Heart left ventricle (tissue), 13 donors: ENCODE measurements around the gene TFEB.

ENCODE experiments used
- POLR2A ChIP-seq, 2 donors: fragments of 450-650 bp; IDR thresholded peaks; one replicate each; pipeline ENCODE4 v1.6.1; 2017; ENCODE audit warnings: antibody characterized with exemption in 2 of 2, mild to moderate bottlenecking in 2 of 2, moderate library complexity in 2 of 2
- TF ChIP-seq, protein P1 (sequence below), 12 donors: fragments of 200-600 bp; sonication (generic) in 4 of 12; IDR thresholded peaks; one replicate each; pipeline versions ENCODE4 v1.5.0 to v1.8.0; 2018 to 2022; ENCODE audit warnings: antibody characterized with exemption in 12 of 12, mild to moderate bottlenecking in 5 of 12
- donor health status: ischemic (EF 13 %, LVEDD 7.1; RV severe dilation, severe dysfunction).
- donor health status: DM: no; HTN: yes; CAD: no.
- donor health status: DM: no; HTN: no; CAD: no.
- donor health status: ischemic (EF 25% LVEDD 6.9; RV normal size, moderate dysfunction).
- donor health status: ischemic (EF 25% LVEDD 5.7; RV mildly dilated, moderate dysfunction).
- donor health status: ischemic (EF 35%, LVEDD 5.7; RV mildly dilated, moderate dysfunction).
- donor health status: nonischemic (EF 11% LVEDD 7.7; RV severe dilation, severe dysfunction).
- donor health status: DM: yes; HTN: yes; CAD: no.
- donor health status: PGD.
- donor health status: ischemic (EF 29% LVEDD 5.4; RV normal size, mild dysfunction).
- donor health status: nonischemic (EF 23%, LVEDD 6.1; RV moderate dilation, normal function).

DNA sequence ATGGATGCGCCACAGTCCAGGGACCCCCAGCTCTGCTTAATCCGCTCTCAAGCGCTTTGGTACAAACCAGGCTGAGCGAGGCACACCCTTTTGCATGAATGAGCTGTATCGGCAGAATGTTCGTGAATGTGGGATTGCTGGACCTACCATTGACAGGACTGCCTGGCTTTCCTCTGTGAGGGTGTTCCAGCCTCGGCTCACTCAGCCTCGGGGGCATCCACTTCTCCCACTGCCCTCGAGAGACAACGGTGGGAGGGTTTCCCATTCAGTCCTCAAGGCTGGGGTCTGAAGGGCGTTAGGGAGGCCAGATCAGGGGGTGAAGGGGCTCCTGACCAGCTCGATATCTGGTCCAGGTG lies 79.8 kb downstream of the TFEB start:
- TF ChIP-seq POLR2A (IDR thresholded peaks at IDR 0.05) = no peak
- TF ChIP-seq, protein P1, sequence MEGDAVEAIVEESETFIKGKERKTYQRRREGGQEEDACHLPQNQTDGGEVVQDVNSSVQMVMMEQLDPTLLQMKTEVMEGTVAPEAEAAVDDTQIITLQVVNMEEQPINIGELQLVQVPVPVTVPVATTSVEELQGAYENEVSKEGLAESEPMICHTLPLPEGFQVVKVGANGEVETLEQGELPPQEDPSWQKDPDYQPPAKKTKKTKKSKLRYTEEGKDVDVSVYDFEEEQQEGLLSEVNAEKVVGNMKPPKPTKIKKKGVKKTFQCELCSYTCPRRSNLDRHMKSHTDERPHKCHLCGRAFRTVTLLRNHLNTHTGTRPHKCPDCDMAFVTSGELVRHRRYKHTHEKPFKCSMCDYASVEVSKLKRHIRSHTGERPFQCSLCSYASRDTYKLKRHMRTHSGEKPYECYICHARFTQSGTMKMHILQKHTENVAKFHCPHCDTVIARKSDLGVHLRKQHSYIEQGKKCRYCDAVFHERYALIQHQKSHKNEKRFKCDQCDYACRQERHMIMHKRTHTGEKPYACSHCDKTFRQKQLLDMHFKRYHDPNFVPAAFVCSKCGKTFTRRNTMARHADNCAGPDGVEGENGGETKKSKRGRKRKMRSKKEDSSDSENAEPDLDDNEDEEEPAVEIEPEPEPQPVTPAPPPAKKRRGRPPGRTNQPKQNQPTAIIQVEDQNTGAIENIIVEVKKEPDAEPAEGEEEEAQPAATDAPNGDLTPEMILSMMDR (IDR thresholded peaks at IDR 0.05) = no peak
